H9 (cell line): ENCODE measurements around the gene NAT16. TPM values are rescaled to one million over a fixed set of nuclear protein-coding genes. Genes with fewer than 3 reads are reported as not detected.

Source experiments
- DNase-seq: peaks from one replicate; pipeline ENCODE4 v3.0.0-alpha.2; 2017
- H2AFZ ChIP-seq: one replicate; pipeline ENCODE4 v1.6.1; 2013; ENCODE audit warnings: mild to moderate bottlenecking, low read length, control low read depth, moderate library complexity
- H2AK5ac ChIP-seq: 2 replicates; pipeline ENCODE4 v1.6.1; 2013; ENCODE audit warnings: low read length, control low read depth, mixed read lengths; ENCODE audit not compliant: insufficient read length
- H2BK120ac ChIP-seq: one replicate; pipeline ENCODE4 v1.6.1; 2013; ENCODE audit warnings: low read depth, mild to moderate bottlenecking, low read length, control low read depth, inconsistent platforms; ENCODE audit not compliant: poor library complexity, severe bottlenecking
- H2BK12ac ChIP-seq: 2 replicates; pipeline ENCODE4 v1.6.1; 2013; ENCODE audit warnings: low read length, control low read depth, mixed read lengths, low read depth; ENCODE audit not compliant: insufficient read length
- H2BK15ac ChIP-seq: 2 replicates; pipeline ENCODE4 v1.6.1; 2013; ENCODE audit warnings: low read depth, low read length, control low read depth
- H2BK20ac ChIP-seq: one replicate; pipeline ENCODE4 v1.6.1; 2013; ENCODE audit warnings: low read depth, mild to moderate bottlenecking, low read length, control low read depth, inconsistent platforms; ENCODE audit not compliant: poor library complexity, severe bottlenecking
- H2BK5ac ChIP-seq: 2 replicates; pipeline ENCODE4 v1.6.1; 2013; ENCODE audit warnings: low read length, control low read depth, mixed read lengths; ENCODE audit not compliant: insufficient read length
- H3K14ac ChIP-seq: 2 replicates; pipeline ENCODE4 v1.6.1; 2013; ENCODE audit warnings: low read length, control low read depth; ENCODE audit not compliant: insufficient read depth
- H3K18ac ChIP-seq: 2 replicates; pipeline ENCODE4 v1.6.1; 2013; ENCODE audit warnings: low read depth, mild to moderate bottlenecking, mixed read lengths, low read length, control low read depth; ENCODE audit not compliant: insufficient read length
- H3K23ac ChIP-seq: 2 replicates; pipeline ENCODE4 v1.6.1; 2013; ENCODE audit warnings: low read length, control low read depth, mixed read lengths, low read depth; ENCODE audit not compliant: insufficient read length
- H3K23me2 ChIP-seq: 2 replicates; pipeline ENCODE4 v1.6.1; 2013; ENCODE audit warnings: low read depth, mild to moderate bottlenecking, mixed read lengths, low read length, control low read depth; ENCODE audit not compliant: insufficient read length, poor library complexity, severe bottlenecking
- H3K27ac ChIP-seq: 2 replicates; pipeline ENCODE4 v1.5.1; 2013; ENCODE audit warnings: low read length, control low read depth, mixed read lengths, low read depth; ENCODE audit not compliant: insufficient read length
- H3K27me3 ChIP-seq: 2 replicates; pipeline ENCODE4 v1.6.1; 2013; ENCODE audit warnings: low read length, control low read depth, inconsistent platforms; ENCODE audit not compliant: insufficient read depth
- H3K4ac ChIP-seq: 2 replicates; pipeline ENCODE4 v1.6.1; 2013; ENCODE audit warnings: low read depth, mild to moderate bottlenecking, control low read depth, inconsistent platforms, low read length, moderate library complexity
- H3K4me1 ChIP-seq: 2 replicates; pipeline ENCODE4 v1.6.1; 2013; ENCODE audit warnings: low read length, control low read depth, inconsistent platforms; ENCODE audit not compliant: insufficient read depth
- H3K4me2 ChIP-seq: 2 replicates; pipeline ENCODE4 v1.6.1; 2013; ENCODE audit warnings: low read length, control low read depth, mixed read lengths; ENCODE audit not compliant: insufficient read length, insufficient read depth
- H3K56ac ChIP-seq: 2 replicates; pipeline ENCODE4 v1.6.1; 2013; ENCODE audit warnings: low read depth, mild to moderate bottlenecking, mixed read lengths, low read length, control low read depth; ENCODE audit not compliant: insufficient read length
- H3K79me1 ChIP-seq: 2 replicates; pipeline ENCODE4 v1.6.1; 2013; ENCODE audit warnings: low read depth, mild to moderate bottlenecking, moderate library complexity, low read length, control low read depth, inconsistent platforms; ENCODE audit not compliant: insufficient read depth, poor library complexity, severe bottlenecking
- H3K79me2 ChIP-seq: 2 replicates; pipeline ENCODE4 v1.6.1; 2013; ENCODE audit warnings: low read length, control low read depth, inconsistent platforms; ENCODE audit not compliant: insufficient read depth
- H3K9ac ChIP-seq: 2 replicates; pipeline ENCODE4 v1.6.1; 2013; ENCODE audit warnings: low read length, control low read depth, mixed read lengths; ENCODE audit not compliant: insufficient read length; ENCODE audit errors: extremely low read depth
- H3K9me3 ChIP-seq: one replicate; pipeline ENCODE4 v1.6.1; 2013; ENCODE audit warnings: low read depth, low read length, inconsistent platforms; ENCODE audit not compliant: control insufficient read depth
- H3T11ph ChIP-seq: one replicate; pipeline ENCODE4 v1.6.1; 2013; ENCODE audit warnings: mild to moderate bottlenecking, low read length, control low read depth, inconsistent platforms
- H4K20me1 ChIP-seq: one replicate; pipeline ENCODE4 v1.6.1; 2013; ENCODE audit not compliant: control insufficient read depth, insufficient read length, insufficient read depth
- H4K5ac ChIP-seq: 2 replicates; pipeline ENCODE4 v1.6.1; 2013; ENCODE audit warnings: low read depth, mild to moderate bottlenecking, mixed read lengths, low read length, control low read depth; ENCODE audit not compliant: insufficient read length
- H4K8ac ChIP-seq: replicated peaks from 2 replicates; pipeline ENCODE4 v1.6.1; 2013; ENCODE audit warnings: low read length, control low read depth, mixed read lengths, low read depth; ENCODE audit not compliant: insufficient read length
- H4K91ac ChIP-seq: 2 replicates; pipeline ENCODE4 v1.6.1; 2013; ENCODE audit warnings: low read depth, mild to moderate bottlenecking, moderate library complexity, mixed read lengths, low read length, control low read depth; ENCODE audit not compliant: insufficient read length
- H3K27ac Mint-ChIP-seq, 3 experiments: 2 replicates in 2 of 3; 3 replicates in 1 of 3; pipeline ENCODE4 v1.8.0; 2020 to 2021; ENCODE audit warnings: mixed read lengths in 3 of 3, mild to moderate bottlenecking in 1 of 3, moderate library complexity in 1 of 3
- H3K27me3 Mint-ChIP-seq: 2 replicates; pipeline ENCODE4 v1.8.0; 2021; ENCODE audit warnings: low read depth, mild to moderate bottlenecking, moderate library complexity, mixed read lengths
- H3K36me3 Mint-ChIP-seq, 3 experiments: 2 replicates in 2 of 3; 3 replicates in 1 of 3; pipeline ENCODE4 v1.8.0; 2020 to 2021; ENCODE audit warnings: low read depth in 3 of 3, mixed read lengths in 3 of 3; ENCODE audit not compliant: insufficient read depth in 1 of 3
- H3K4me1 Mint-ChIP-seq, 2 experiments: 2 replicates each; pipeline ENCODE4 v1.8.0; 2020; ENCODE audit warnings: mixed read lengths in 2 of 2
- H3K4me3 Mint-ChIP-seq, 2 experiments: 2 replicates in 1 of 2; 3 replicates in 1 of 2; pipeline ENCODE4 v1.8.0; 2020 to 2021; ENCODE audit warnings: mild to moderate bottlenecking in 2 of 2, mixed read lengths in 2 of 2, moderate library complexity in 1 of 2
- H3K9me3 Mint-ChIP-seq, 2 experiments: 2 replicates in 1 of 2; 3 replicates in 1 of 2; pipeline ENCODE4 v1.8.0; 2020; ENCODE audit warnings: mild to moderate bottlenecking in 2 of 2, mixed read lengths in 2 of 2, moderate library complexity in 1 of 2
- WGBS: extraction: QIAGEN DNeasy Blood & Tissue Kit; methylation state at CpG from one replicate; pipeline ENCODE4 v1.1.7; 2013; ENCODE audit warnings: missing lambda C conversion rate, low lambda C conversion rate, mixed read lengths; ENCODE audit not compliant: insufficient read length; ENCODE audit errors: extremely low coverage; 5-methylcytosine and 5-hydroxymethylcytosine counted together
- total RNA-seq: library from RNA; stranded (reverse); gene quantifications from 2 replicates; pipeline ENCODE4 v1.2.1, GENCODE V29; 2021
- TF ChIP-seq, protein P1 (sequence below): fragments of 200-600 bp; sonication (generic); conservative IDR thresholded peaks from 3 replicates; pipeline ENCODE4 v1.8.0; 2021; ENCODE audit warnings: antibody characterized with exemption, mild to moderate bottlenecking

Gene NAT16
- total RNA-seq, 1 experiment from 2014 or later, result 0.50 TPM

- Histone ChIP-seq H3K4ac (no peak overlapping the region), H3K9me3 (no peaks in the 10 kb centered on the region), H3K27me3 (no peaks in the 10 kb centered on the region), H3K23me2 (peaks cover 2% of the 10 kb centered on the region), H2BK5ac (no peak overlapping the region), H2BK12ac (no peak overlapping the region), H4K8ac (no peak overlapping the region), H2AK5ac (no peak overlapping the region), H2BK15ac (no peak overlapping the region), H3K79me2 (no peaks in the 10 kb centered on the region), H3T11ph (no peak overlapping the region), H3K56ac (no peak overlapping the region), H3K14ac (no peak overlapping the region), H3K9ac (no peak overlapping the region), H2AFZ (no peak overlapping the region), H4K20me1 (no peaks in the 10 kb centered on the region), H3K18ac (no peak overlapping the region), H3K27ac (no peak overlapping the region), H4K5ac (no peak overlapping the region), H3K4me2 (no peak overlapping the region), H2BK120ac (no peak overlapping the region), H3K79me1 (no peaks in the 10 kb centered on the region), H4K91ac (no peak overlapping the region), H2BK20ac (no peak overlapping the region), H3K23ac (no peak overlapping the region), H3K4me1 (no peaks in the 10 kb centered on the region; the same call in 1 of the 2 replicates)
- no peak for DNase-seq
- WGBS, result no CpG with 5 or more reads among the region's 6 CpGs
- Mint-ChIP-seq H3K27me3 (peaks cover 17% of the 10 kb centered on the region), H3K4me3 (no peak overlapping the region), H3K9me3 (no peaks in the 10 kb centered on the region), H3K4me1 (peaks cover 7 to 8% of the 10 kb centered on the region in 2 experiments), H3K27ac (no peak overlapping the region), H3K36me3 (no peaks in the 10 kb centered on the region)
- TF ChIP-seq, protein P1, sequence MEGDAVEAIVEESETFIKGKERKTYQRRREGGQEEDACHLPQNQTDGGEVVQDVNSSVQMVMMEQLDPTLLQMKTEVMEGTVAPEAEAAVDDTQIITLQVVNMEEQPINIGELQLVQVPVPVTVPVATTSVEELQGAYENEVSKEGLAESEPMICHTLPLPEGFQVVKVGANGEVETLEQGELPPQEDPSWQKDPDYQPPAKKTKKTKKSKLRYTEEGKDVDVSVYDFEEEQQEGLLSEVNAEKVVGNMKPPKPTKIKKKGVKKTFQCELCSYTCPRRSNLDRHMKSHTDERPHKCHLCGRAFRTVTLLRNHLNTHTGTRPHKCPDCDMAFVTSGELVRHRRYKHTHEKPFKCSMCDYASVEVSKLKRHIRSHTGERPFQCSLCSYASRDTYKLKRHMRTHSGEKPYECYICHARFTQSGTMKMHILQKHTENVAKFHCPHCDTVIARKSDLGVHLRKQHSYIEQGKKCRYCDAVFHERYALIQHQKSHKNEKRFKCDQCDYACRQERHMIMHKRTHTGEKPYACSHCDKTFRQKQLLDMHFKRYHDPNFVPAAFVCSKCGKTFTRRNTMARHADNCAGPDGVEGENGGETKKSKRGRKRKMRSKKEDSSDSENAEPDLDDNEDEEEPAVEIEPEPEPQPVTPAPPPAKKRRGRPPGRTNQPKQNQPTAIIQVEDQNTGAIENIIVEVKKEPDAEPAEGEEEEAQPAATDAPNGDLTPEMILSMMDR, result no peak
Measured at GRCh38 chr7:101186194-101186593, 6.1 kb upstream of the NAT16 start.
